ENCODE results near the gene KCNQ5.

KCNQ5 gene

DNA sequence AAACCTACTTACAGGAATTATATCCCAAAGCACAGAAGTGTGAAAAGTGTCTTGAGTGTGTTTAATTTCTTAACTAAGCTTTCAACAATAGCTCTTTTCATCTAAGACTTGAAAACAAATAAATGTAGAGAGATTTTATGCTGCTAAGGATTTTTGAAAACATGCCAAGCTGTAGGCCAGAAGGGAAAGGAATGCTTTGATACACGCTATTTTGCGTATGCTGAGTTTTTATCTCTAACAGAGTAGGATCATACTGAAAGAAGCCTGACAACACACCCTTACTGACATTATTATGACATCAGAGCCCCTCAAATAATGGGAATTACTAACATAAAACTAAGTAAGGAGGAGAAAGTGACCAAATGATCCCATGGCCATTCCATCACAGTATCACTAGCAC lies 338.0 kb downstream of the KCNQ5 start:
- peak overlapping the region; percentile 73 for H3K27ac ChIP-seq
- no peaks in the 10 kb centered on the region for H3K9me3 ChIP-seq (ENCODE audit: low read depth, low read length)
- H3K36me3 ChIP-seq (ENCODE audit: insufficient read depth, low read length) = no peaks in the 10 kb centered on the region
- H3K4me3 ChIP-seq = peak overlapping the region; percentile 53
- peak overlapping the region; percentile 9 for H3K9ac ChIP-seq (ENCODE audit: insufficient read length)
- DNase-seq (ENCODE audit: low read depth, low spot score) = no peak
- no peak for TF ChIP-seq FOXP2 (optimal IDR thresholded peaks at IDR 0.05; ENCODE audit: control extremely low read depth, extremely low read length, insufficient read depth)
- no peak for TF ChIP-seq POLR2AphosphoS5 (IDR thresholded peaks at IDR 0.05; ENCODE audit: borderline replicate concordance, low read depth, low read length)
- TF ChIP-seq EZH2 (IDR thresholded peaks at IDR 0.05) = no peak

- H3K27ac ChIP-seq = no peak overlapping the region
- H3K4me3 ChIP-seq = no peak overlapping the region
- H3K36me3 ChIP-seq (ENCODE audit: insufficient read depth, low read length) = no peaks in the 10 kb centered on the region
- TF ChIP-seq EZH2 (IDR thresholded peaks at IDR 0.05) (no peak), FOXP2 (optimal IDR thresholded peaks at IDR 0.05; ENCODE audit: control extremely low read depth, extremely low read length, insufficient read depth) (no peak), POLR2AphosphoS5 (IDR thresholded peaks at IDR 0.05; ENCODE audit: borderline replicate concordance, low read depth, low read length) (no peak)
- no peak for DNase-seq (ENCODE audit: low read depth, low spot score)
- H3K9ac ChIP-seq (ENCODE audit: insufficient read length) = no peak overlapping the region
- no peaks in the 10 kb centered on the region for H3K9me3 ChIP-seq (ENCODE audit: low read depth, low read length)
Measured at GRCh38 chr6:72963946-72964345, 342.1 kb downstream of the KCNQ5 start.

DNA sequence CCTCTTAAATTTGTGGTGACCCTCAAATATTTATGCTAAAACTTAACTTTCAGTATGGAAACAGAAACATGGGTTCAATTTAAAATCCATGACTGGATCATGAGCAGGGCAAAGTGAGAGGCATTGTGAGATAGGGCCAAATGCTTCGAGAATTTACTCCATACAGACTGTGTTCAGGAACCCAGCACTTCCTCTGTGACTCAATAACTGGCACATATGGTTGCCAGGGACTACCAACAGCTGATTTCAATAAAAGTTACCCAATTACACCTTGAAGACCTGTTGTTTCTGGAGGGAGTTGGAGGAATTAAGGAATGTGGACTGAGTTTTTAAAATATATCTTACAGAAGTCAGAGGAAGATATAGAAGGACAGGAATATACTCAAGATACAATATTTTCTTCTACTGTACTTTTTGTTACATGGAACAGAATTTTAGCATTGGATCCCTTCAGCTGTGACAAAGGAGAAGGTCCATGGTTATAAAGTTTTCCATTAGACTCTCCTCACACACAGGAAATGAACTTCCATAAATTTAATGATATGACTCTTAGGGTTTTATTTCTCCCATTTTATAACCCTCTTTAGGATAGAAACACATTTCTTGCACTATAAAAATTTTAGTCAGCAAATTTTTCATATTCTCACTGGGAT lies 344.9 kb downstream of the KCNQ5 start:
- DNase-seq (ENCODE audit: low read depth, low spot score) = peak; percentile 92
- Histone ChIP-seq H3K36me3 (ENCODE audit: insufficient read depth, low read length) (no peaks in the 10 kb centered on the region), H3K4me3 (peak overlapping the region; percentile 56), H3K9ac (ENCODE audit: insufficient read length) (no peak overlapping the region), H3K27ac (peak overlapping the region; percentile 98), H3K9me3 (ENCODE audit: low read depth, low read length) (no peaks in the 10 kb centered on the region; the same call in 1 of the 2 replicates)
- no peak for TF ChIP-seq FOXP2 (optimal IDR thresholded peaks at IDR 0.05; ENCODE audit: control extremely low read depth, extremely low read length, insufficient read depth)
- peak; percentile 69; the same call in 1 of the 2 replicates for TF ChIP-seq POLR2AphosphoS5 (IDR thresholded peaks at IDR 0.05; ENCODE audit: borderline replicate concordance, low read depth, low read length)
- no peak for TF ChIP-seq EZH2 (IDR thresholded peaks at IDR 0.05)

DNA sequence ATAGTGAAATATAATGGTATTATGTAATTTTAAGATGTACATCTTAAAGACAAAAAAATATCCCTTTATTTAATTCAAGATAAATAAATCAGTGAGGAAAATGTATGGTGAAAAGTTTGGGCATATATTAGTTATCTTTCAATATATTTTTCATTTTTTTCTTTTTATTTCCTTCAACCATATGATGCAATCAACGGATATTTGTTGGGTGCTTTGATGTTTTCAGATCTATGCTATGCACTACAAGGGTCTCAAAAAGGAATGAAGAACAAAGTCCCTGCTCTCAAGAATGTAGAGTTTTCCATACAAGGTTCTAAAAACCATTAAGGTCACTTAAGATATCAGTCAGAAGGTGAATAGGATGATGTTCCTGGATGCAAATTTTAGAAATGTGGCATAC lies 345.5 kb downstream of the KCNQ5 start:
- DNase-seq (ENCODE audit: low read depth, low spot score) = no peak
- Histone ChIP-seq H3K9ac (ENCODE audit: insufficient read length) (peak overlapping the region; percentile 39), H3K9me3 (ENCODE audit: low read depth, low read length) (no peaks in the 10 kb centered on the region; the same call in 1 of the 2 replicates), H3K36me3 (ENCODE audit: insufficient read depth, low read length) (no peaks in the 10 kb centered on the region), H3K27ac (peak overlapping the region; percentile 98), H3K4me3 (peak overlapping the region; percentile 28)
- TF ChIP-seq EZH2 (IDR thresholded peaks at IDR 0.05) (no peak), POLR2AphosphoS5 (IDR thresholded peaks at IDR 0.05; ENCODE audit: borderline replicate concordance, low read depth, low read length) (no peak), FOXP2 (optimal IDR thresholded peaks at IDR 0.05; ENCODE audit: control extremely low read depth, extremely low read length, insufficient read depth) (no peak)

- H3K27ac ChIP-seq = no peak overlapping the region
- TF ChIP-seq FOXP2 (optimal IDR thresholded peaks at IDR 0.05; ENCODE audit: control extremely low read depth, extremely low read length, insufficient read depth) (no peak), EZH2 (IDR thresholded peaks at IDR 0.05) (no peak)
- H3K4me3 ChIP-seq = no peak overlapping the region
- DNase-seq (ENCODE audit: low read depth, low spot score) = no peak
- H3K36me3 ChIP-seq (ENCODE audit: insufficient read depth, low read length) = no peaks in the 10 kb centered on the region
- H3K9ac ChIP-seq (ENCODE audit: insufficient read length) = no peak overlapping the region
- H3K9me3 ChIP-seq (ENCODE audit: low read depth, low read length) = no peaks in the 10 kb centered on the region; the same call in 1 of the 2 replicates
Measured at GRCh38 chr6:72968704-72969103, 346.8 kb downstream of the KCNQ5 start.

DNA sequence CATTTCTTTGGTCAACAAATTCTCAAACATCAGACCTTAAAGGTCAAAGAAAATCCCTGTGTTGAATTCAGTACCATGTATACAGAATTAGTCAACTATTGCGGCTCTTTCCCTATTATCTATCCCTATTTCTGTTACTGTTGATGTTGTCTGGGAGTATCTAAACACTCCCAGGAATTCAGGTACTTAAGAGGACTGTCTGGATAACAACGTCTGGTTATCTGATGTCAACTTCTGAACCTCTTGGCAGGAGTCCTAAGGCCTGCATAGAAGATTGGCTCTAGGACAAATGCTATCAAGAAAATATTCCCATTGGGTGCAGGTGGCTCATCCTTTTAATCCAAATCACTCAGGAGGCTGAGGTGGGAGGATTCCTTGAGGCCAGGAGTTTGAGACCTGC lies 347.8 kb downstream of the KCNQ5 start:
- Histone ChIP-seq H3K4me3 (no peak overlapping the region), H3K36me3 (ENCODE audit: insufficient read depth, low read length) (no peaks in the 10 kb centered on the region), H3K9ac (ENCODE audit: insufficient read length) (no peak overlapping the region), H3K27ac (no peak overlapping the region), H3K9me3 (ENCODE audit: low read depth, low read length) (no peaks in the 10 kb centered on the region; the same call in 1 of the 2 replicates)
- no peak for TF ChIP-seq FOXP2 (optimal IDR thresholded peaks at IDR 0.05; ENCODE audit: control extremely low read depth, extremely low read length, insufficient read depth)
- TF ChIP-seq POLR2AphosphoS5 (IDR thresholded peaks at IDR 0.05; ENCODE audit: borderline replicate concordance, low read depth, low read length) = no peak
- no peak for TF ChIP-seq EZH2 (IDR thresholded peaks at IDR 0.05)
- no peak for DNase-seq (ENCODE audit: low read depth, low spot score)

DNA sequence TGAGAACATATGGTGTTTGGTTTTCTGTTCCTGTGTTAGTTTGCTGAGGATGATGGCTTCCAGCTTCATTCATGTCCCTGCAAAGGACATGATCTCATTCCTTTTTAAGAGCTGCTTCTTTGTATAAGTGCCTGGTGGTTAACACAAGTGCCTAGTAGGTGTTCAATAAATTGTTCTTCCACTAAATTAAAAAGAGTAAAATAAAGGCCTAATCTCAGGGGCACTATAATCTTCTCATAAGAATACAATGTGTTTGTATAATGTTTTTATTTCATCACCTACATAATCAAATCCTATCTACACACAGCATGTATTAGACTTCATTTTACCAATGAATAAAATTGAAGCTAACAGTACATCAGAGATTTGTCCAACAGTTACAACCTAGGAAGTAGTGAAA lies 350.7 kb downstream of the KCNQ5 start:
- Histone ChIP-seq H3K4me3 (no peak overlapping the region), H3K36me3 (ENCODE audit: insufficient read depth, low read length) (no peaks in the 10 kb centered on the region), H3K9me3 (ENCODE audit: low read depth, low read length) (no peaks in the 10 kb centered on the region; the same call in 1 of the 2 replicates), H3K9ac (ENCODE audit: insufficient read length) (no peak overlapping the region), H3K27ac (no peak overlapping the region)
- TF ChIP-seq FOXP2 (optimal IDR thresholded peaks at IDR 0.05; ENCODE audit: control extremely low read depth, extremely low read length, insufficient read depth) = no peak
- TF ChIP-seq POLR2AphosphoS5 (IDR thresholded peaks at IDR 0.05; ENCODE audit: borderline replicate concordance, low read depth, low read length) = no peak
- no peak for TF ChIP-seq EZH2 (IDR thresholded peaks at IDR 0.05)
- no peak for DNase-seq (ENCODE audit: low read depth, low spot score)

DNA sequence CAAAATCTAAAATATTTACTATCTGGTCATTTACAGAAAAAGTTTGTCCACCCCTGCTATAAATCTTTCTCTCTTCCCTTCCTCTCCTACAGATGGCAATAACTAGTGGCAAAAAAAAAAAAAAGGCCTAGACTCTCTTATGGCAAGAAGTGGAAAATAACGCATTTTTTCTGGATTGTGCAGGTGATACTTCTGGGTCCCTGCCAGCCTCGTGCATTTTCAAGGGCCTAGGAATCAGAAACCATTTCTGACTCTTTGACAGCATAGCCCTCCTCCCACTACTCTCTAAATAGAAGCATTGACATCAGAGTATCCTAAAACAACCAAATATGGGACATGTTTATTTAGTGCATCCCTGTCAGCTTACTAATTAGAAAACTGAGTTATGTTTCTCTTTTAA lies 352.4 kb downstream of the KCNQ5 start:
- no peak overlapping the region for H3K9ac ChIP-seq (ENCODE audit: insufficient read length)
- no peaks in the 10 kb centered on the region; the same call in 1 of the 2 replicates for H3K9me3 ChIP-seq (ENCODE audit: low read depth, low read length)
- TF ChIP-seq FOXP2 (optimal IDR thresholded peaks at IDR 0.05; ENCODE audit: control extremely low read depth, extremely low read length, insufficient read depth) (no peak), POLR2AphosphoS5 (IDR thresholded peaks at IDR 0.05; ENCODE audit: borderline replicate concordance, low read depth, low read length) (no peak), EZH2 (IDR thresholded peaks at IDR 0.05) (no peak)
- H3K4me3 ChIP-seq = no peak overlapping the region
- no peak for DNase-seq (ENCODE audit: low read depth, low spot score)
- no peak overlapping the region for H3K27ac ChIP-seq
- no peaks in the 10 kb centered on the region for H3K36me3 ChIP-seq (ENCODE audit: insufficient read depth, low read length)

DNA sequence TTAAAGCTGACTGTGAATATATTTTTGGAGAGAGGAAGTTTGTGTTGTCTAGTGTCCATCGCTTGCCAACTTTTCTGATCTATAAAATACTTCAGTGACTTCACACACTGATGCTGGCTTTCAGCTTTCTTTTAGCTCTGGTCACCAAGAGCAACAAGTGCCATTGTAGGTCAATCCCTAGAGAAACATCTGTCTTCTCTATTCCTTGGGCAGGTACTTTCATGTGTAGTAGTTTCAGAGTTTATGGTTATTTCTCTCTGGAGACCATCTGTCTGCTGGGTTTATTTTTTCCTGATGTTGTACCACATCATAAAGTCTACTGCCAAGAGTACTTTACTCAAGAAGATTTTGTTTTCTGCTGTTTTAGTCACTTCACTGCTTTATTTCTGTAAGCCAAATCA lies 353.5 kb downstream of the KCNQ5 start:
- H3K27ac ChIP-seq = no peak overlapping the region
- H3K4me3 ChIP-seq = no peak overlapping the region
- DNase-seq (ENCODE audit: low read depth, low spot score) = no peak
- TF ChIP-seq POLR2AphosphoS5 (IDR thresholded peaks at IDR 0.05; ENCODE audit: borderline replicate concordance, low read depth, low read length) = no peak
- no peak for TF ChIP-seq EZH2 (IDR thresholded peaks at IDR 0.05)
- TF ChIP-seq FOXP2 (optimal IDR thresholded peaks at IDR 0.05; ENCODE audit: control extremely low read depth, extremely low read length, insufficient read depth) = no peak
- H3K36me3 ChIP-seq (ENCODE audit: insufficient read depth, low read length) = no peaks in the 10 kb centered on the region
- no peaks in the 10 kb centered on the region for H3K9me3 ChIP-seq (ENCODE audit: low read depth, low read length)
- no peak overlapping the region for H3K9ac ChIP-seq (ENCODE audit: insufficient read length)
